ENCODE results near the gene WFDC1.

WFDC1 gene

DNA sequence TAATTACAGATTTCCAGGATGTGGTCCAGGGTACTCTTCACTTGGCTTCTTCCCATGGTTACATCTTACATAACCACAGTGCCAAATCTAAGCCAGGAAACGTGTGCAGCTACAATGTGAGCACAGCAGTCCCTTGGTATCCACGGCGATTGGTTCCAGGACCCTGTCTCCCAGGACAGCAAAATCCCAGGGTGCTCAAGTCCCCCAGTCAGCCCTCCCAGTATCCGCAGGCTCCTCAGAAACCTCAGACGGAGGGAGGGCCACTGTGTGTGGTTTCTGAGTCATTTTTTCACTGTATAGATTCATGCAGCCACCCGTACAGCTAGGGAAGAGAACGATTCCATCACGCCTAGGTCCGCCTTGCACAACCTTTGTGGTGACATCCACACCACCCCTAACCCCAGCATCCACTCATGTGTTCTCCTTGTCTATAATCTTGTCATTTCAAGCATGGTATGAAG is 62.5 kb downstream of the WFDC1 start:
- DNase-seq: peak; percentile 14

DNA sequence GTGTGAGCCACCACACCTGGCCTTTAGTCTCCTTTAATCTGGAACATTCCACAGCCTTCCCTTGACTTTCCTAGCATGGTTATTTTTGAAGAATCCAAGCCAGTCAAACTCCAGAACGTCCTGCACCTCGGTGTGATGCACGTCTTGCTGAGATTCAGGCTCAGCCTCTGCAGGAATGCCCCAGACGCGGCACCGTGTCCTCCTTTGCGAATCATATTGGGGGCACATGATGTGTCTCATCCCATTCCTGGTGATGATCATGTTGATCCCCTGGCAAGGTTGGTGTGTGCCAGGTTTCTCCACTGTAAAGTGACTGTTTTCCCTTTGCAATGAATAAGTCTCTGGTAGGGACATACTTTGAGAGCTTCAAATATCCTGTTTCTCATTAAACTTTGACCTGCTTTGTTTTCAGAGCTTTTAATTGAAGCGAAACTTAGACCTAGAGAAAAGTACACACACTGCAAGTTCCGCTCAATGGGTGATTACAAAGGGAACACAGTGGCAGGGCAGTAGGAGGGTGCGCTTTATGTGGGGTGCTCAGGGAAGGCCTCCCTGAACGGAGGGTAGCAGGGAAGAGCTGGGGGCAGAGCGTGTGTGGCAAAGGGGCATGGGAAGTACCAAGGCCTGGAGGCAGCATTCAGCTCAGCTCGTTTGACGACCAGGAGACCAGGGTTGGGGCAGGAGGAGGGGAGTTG is 64.1 kb downstream of the WFDC1 start:
- no peak for DNase-seq

GRCh38 chr16:84359326-84359725 is 64.6 kb downstream of the WFDC1 start:
- DNase-seq: no peak

- DNase-seq: peak; percentile 10
Observed at GRCh38 chr16:84360170-84360569, 65.5 kb downstream of the WFDC1 start.

GRCh38 chr16:84360748-84361147 is 66.1 kb downstream of the WFDC1 start:
- DNase-seq: no peak

DNA sequence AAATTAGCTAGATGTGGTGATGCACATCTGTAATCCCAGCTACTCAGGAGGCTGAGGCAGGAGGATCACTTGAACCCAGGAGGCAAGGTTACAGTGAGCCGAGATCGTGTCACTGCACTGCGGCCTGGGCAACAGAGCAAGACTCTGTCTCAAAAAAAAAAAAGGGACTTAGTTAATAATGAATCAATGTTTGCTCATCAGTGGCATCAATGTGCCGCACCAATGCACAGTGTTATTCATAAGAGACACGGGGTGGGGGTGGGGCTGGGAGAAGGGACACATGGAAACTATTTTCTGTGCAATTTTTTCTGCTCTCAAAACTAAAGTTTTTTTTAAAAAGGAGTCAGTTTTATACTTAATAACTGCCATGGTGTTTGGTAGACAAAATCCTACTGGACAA is 66.9 kb downstream of the WFDC1 start:
- no peak for DNase-seq

- no peak for DNase-seq
Observed at GRCh38 chr16:84362471-84362941, 67.8 kb downstream of the WFDC1 start.

- DNase-seq: no peak
Observed at GRCh38 chr16:84366208-84366607, 71.5 kb downstream of the WFDC1 start.

- no peak for DNase-seq
Observed at GRCh38 chr16:84367297-84367680, 72.6 kb downstream of the WFDC1 start.

GRCh38 chr16:84367750-84368307 is 73.2 kb downstream of the WFDC1 start:
- no peak for DNase-seq

DNA sequence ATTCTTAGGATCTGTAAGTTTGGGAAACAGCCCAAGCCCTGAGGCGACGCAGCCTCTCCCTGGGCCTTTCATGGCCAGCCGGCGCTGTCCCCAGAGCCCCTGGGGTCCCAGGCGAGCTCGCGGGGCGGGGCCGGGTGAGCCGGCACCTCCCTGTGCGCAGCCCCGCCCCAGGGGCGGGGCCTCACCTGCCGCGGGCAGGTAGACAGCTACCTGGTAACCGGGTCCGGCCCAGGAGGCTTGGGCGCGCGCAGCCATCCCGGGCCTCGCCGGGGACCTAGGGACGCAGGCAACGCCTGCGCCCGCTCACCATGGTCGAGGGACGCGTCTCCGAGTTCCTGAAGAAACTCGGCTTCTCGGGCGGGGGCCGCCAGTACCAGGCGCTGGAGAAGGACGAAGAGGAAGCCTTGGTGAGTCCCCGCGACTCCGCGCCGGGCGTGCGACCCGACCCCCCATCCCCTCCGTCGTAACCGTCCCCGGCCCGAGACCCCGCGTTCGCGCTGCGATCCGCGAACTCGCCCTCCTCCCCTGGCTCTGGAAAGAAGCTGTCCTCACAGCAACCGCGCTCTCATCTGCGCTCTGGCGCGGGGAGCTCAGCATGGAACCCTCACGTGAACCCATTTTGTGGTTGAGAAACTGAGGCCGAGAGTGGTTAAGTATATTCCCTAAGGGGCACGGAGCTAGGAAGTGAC is 73.8 kb downstream of the WFDC1 start, which contains the start of gene ATP2C2:
ATP2C2 (plus strand) TSS at position 231 of the 689 bp plus-strand sequence; CDS start at position 309, 78 bp downstream.
- no peak for DNase-seq

DNA sequence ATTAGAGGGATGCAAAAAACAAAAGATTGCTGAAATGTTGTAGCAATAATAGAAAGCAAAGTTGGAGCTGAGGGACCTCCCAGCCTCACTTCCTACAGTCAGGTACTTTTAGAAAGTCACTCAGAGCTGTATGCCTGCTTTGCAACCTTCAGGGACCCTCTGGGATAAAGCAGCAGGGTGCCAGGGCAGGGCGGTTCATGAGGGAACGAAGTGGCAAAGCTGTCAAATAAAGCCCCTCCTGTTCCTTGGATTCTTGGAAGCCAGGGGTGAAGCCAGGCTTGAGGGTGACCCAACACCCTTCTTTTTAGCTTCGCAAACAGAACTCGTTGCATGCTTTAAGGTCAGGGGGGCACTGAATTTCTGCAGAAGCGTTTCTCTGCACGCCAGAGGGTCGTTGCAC is 74.4 kb downstream of the WFDC1 start:
- no peak for DNase-seq

- DNase-seq: no peak
Observed at GRCh38 chr16:84369938-84370627, 75.4 kb downstream of the WFDC1 start.

- DNase-seq: no peak
Observed at GRCh38 chr16:84370723-84371552, 76.3 kb downstream of the WFDC1 start.

DNA sequence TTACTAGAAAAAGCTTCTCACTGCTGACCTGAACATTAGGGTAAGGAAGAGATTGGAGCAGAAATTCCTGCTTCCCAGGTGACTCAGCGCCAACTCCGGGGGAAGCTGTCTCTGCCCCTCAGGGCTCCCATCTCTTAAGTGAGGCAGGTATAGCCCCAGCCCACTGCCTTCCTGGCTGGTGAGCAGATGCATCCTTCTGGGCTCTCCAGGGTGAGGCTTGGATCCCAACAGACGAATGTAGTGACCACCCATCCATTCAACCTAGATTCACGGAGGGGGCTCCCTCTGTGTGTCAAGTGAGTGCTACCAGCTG is 76.8 kb downstream of the WFDC1 start:
- DNase-seq: no peak

DNA sequence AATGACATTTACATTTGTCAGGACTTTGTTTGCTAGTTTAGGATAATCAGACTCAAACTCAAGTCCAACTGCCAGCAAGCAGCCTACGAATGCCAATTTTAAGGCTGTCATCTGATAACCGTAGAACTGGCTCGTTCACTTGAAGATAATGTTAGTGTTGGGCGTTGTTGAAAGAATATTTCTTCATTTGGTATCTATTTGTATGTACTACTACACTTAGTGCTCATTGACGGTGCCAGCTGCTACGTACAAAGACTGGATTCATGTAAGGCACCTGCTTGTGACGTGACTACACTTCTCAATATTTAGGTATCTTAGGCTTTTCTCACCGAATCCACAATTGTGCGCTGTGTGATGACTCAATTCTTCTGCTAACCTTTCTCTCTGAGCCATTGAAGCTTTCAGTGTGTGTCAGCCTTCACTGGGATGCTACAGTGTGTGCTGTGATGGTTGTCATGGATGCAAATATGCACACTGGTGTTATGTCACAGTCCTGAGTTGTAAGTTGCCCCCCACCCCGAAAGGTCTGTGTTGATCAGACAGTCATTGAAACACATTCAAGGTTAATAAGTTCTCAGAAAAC is 79.3 kb downstream of the WFDC1 start:
- DNase-seq: no peak

- no peak for DNase-seq
Observed at GRCh38 chr16:84378099-84378498, 83.4 kb downstream of the WFDC1 start.

GRCh38 chr16:84378567-84378966 is 83.9 kb downstream of the WFDC1 start:
- DNase-seq: no peak

GRCh38 chr16:84379008-84379708 is 84.5 kb downstream of the WFDC1 start:
- no peak for DNase-seq

Measured in CD4-positive, alpha-beta T cell treated with Interferon gamma for 1 hour (primary cell).